22Rv1 (cell line): ENCODE measurements around the gene ZFP36L2.

Source experiments
- ZFX ChIP-seq: fragments of 450-650 bp; IDR thresholded peaks from 2 replicates; pipeline ENCODE4 v1.6.1; 2017; ENCODE audit warnings: antibody characterized with exemption, borderline replicate concordance
- TF ChIP-seq, protein P1 (sequence below): fragments of 450-650 bp; IDR thresholded peaks from 2 replicates; pipeline ENCODE4 v1.5.1; 2017; ENCODE audit warnings: mild to moderate bottlenecking

DNA sequence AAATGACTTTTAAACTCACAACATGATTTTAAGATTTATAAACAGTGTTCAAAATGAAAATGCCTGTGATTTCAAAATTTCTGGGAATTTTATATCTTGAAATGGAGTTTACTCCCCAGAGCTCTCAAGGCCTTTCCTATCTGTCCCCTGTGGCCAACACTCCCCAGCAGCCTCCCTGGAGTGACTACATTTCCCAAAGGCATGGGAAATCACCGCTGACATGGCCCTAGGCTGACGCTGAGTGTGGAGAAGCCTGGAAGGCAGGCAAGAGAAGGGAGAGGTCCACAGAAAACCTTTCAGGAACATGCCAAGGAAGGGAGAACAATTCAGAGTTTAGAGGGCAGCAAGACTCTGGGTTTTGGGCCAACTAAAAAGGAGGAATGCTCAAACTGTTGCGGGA is 20.2 kb upstream of the ZFP36L2 start:
- TF ChIP-seq, protein P1, sequence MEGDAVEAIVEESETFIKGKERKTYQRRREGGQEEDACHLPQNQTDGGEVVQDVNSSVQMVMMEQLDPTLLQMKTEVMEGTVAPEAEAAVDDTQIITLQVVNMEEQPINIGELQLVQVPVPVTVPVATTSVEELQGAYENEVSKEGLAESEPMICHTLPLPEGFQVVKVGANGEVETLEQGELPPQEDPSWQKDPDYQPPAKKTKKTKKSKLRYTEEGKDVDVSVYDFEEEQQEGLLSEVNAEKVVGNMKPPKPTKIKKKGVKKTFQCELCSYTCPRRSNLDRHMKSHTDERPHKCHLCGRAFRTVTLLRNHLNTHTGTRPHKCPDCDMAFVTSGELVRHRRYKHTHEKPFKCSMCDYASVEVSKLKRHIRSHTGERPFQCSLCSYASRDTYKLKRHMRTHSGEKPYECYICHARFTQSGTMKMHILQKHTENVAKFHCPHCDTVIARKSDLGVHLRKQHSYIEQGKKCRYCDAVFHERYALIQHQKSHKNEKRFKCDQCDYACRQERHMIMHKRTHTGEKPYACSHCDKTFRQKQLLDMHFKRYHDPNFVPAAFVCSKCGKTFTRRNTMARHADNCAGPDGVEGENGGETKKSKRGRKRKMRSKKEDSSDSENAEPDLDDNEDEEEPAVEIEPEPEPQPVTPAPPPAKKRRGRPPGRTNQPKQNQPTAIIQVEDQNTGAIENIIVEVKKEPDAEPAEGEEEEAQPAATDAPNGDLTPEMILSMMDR: no peak
- no peak for TF ChIP-seq ZFX
